Kidney epithelial cell (primary cell): Measurements from ENCODE around the gene MPI. TPM values are rescaled to one million over a fixed set of nuclear protein-coding genes. Genes with fewer than 3 reads are reported as not detected.

ENCODE experiments used
- DNase-seq: peaks from one replicate; pipeline ENCODE4 v3.0.0-alpha.2; 2010; ENCODE audit warnings: low read depth
- H3K27me3 ChIP-seq: 2 replicates; pipeline ENCODE4 v1.6.0; 2011; ENCODE audit warnings: low read length; ENCODE audit not compliant: control insufficient read depth, insufficient read depth
- H3K36me3 ChIP-seq: 2 replicates; pipeline ENCODE4 v1.5.1; 2011; ENCODE audit warnings: low read length; ENCODE audit not compliant: control insufficient read depth, insufficient read depth
- H3K4me3 ChIP-seq: 2 replicates; pipeline ENCODE4 v1.5.1; 2011; ENCODE audit warnings: low read depth, mild to moderate bottlenecking, control low read depth, low read length
- total RNA-seq: library from RNA; depleted of rRNA; stranded (reverse); fragments of >200 nt; gene quantifications from 2 replicates; pipeline ENCODE4 v1.2.3, GENCODE V29; 2015
- TF ChIP-seq, protein P1 (sequence below): IDR thresholded peaks from 2 replicates; pipeline ENCODE4 v1.5.1; 2011; ENCODE audit warnings: mild to moderate bottlenecking, moderate library complexity, low read length, control low read depth, inconsistent platforms; ENCODE audit not compliant: insufficient read depth, poor library complexity, severe bottlenecking

MPI gene
- total RNA-seq, 1 donor from 2014 or later, result 45.2 TPM

DNA sequence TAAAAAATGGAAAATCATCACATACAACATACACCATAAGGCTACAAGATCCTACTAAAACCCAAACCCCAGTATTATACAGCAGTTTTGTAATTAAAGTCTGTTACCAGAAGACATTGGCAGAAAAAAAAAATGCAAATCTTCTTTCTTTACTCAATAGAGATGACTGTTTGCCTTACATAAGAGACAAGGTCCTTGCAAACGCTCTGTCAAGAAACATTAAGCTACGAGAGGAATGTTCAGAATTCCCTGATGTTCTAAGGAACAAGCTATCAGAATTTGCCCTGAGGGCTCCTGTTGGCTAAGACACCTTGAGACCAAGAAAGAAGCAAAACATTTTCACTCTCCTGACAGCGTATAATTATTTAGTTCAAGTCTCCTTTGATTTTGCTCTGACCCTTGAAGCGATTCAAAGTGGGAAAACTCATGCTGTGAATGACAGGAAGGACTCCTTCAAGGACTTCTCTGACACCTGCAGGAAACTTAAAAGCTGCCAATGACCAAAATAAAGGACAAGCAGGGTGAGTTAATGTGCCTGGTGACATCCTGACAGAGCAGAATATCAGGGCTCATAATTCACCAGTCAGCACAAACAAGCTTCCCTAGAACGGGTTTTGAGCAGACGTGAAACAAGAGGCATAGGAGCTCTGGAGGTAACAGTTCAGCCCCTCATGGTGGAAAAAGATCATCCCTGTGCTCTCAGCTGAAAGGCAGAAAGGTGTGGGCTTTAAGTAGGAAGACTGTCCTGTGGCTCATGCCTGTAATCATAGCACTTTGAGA lies 19.2 kb upstream of the MPI start:
- no peaks in the 10 kb centered on the region for H3K36me3 ChIP-seq
- H3K27me3 ChIP-seq, result no peaks in the 10 kb centered on the region
- TF ChIP-seq, protein P1, sequence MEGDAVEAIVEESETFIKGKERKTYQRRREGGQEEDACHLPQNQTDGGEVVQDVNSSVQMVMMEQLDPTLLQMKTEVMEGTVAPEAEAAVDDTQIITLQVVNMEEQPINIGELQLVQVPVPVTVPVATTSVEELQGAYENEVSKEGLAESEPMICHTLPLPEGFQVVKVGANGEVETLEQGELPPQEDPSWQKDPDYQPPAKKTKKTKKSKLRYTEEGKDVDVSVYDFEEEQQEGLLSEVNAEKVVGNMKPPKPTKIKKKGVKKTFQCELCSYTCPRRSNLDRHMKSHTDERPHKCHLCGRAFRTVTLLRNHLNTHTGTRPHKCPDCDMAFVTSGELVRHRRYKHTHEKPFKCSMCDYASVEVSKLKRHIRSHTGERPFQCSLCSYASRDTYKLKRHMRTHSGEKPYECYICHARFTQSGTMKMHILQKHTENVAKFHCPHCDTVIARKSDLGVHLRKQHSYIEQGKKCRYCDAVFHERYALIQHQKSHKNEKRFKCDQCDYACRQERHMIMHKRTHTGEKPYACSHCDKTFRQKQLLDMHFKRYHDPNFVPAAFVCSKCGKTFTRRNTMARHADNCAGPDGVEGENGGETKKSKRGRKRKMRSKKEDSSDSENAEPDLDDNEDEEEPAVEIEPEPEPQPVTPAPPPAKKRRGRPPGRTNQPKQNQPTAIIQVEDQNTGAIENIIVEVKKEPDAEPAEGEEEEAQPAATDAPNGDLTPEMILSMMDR, result no peak
- H3K4me3 ChIP-seq, result no peak overlapping the region
- DNase-seq, result no peak

DNA sequence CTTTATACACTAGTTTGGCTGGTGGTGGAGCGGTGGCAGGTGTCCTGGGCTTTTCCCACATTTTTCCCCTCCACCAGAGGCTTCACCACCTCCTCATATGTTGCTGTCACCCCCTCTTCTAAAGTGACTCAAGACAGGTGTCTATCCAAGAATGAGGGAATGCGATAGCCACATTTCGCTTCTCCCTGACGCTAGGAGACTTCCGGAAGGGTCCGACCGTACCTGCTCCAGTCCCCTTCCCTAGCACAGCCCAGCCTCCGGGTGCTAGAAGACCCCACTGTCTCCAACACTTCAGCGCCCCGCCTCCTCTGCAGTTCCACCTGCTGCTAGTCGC lies 17.2 kb upstream of the MPI start:
- no peak for DNase-seq
- Histone ChIP-seq H3K36me3 (no peaks in the 10 kb centered on the region), H3K27me3 (no peaks in the 10 kb centered on the region), H3K4me3 (peak overlapping the region; percentile 88)
- TF ChIP-seq, protein P1, result no peak

DNA sequence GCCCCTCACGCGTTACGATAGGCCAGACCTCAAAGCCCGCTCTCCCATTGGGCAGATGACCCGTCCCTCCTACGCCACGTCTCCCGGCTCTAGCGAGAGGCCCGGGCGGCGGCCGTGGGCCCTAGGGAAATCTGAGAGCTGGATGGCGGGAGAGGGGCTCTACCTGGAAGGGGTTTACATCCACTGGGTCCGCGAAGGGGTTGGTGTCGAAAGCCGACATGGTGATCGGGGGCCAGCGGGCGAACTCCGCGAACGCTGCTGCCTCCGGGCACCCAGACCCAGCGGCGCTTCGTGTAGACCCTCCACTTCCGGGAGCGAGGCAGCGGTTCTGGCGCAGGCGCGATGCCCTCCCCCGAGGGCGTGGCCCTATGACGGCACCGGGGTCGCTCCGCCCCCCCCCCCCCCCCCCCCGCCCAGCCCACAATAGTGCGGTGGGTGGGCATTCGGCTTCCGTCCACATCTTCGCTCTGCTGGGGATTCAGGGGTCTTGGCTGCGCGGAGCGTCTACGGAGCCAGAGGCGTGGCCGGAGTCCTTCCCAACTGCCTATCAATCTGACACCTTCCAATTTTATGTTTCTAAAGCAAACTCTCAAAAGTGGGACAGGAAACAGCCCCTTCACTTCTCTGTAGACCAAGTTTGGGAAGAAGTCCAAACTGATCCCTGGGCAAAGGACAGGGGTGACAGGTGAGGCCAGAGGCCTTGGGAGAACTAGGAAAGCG lies 16.6 kb upstream of the MPI start, which contains the start of gene SCAMP2:
Gene SCAMP2 (minus strand): TSS at position 330 of the 720 bp plus-strand sequence. CDS start 110 bp downstream, at position 220.
- H3K36me3 ChIP-seq, result no peaks in the 10 kb centered on the region
- TF ChIP-seq, protein P1, result no peak
- H3K4me3 ChIP-seq, result peak within 1 kb of the TSS; percentile 88
- no peaks in the 10 kb centered on the region for H3K27me3 ChIP-seq
- peak; percentile 82 for DNase-seq

DNA sequence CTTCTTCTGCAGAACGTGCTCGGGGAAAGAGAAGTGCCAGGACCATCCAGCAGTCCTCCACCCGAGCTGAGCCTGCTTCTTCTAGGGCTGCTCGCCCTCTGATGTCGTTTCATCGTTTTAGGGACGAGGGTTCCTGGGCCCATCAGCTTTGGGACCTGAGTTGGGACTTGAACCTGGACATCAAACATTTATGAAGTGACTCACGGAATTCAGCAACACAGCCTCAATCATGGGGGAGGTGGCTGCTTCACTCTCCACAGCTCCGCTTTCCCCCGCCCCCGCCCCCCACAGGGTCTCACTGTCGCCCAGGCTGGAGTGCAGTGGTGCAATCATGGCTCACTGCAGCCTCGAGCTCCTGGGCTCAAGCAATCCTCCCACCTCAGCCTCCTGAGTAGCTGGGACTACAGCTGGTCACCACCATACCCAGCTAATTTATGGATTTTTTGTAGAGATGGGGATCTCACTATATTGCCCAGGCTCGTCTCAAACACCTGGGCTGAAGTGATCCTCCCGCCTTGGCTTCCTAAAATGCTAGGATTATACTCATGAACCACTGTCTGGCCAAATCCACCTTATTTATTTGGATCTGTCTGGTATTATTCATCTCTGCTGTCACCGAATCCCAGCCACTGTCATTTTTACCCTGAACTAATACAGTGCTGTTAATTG lies 16.0 kb upstream of the MPI start:
- DNase-seq, result no peak
- Histone ChIP-seq H3K27me3 (no peaks in the 10 kb centered on the region), H3K36me3 (no peaks in the 10 kb centered on the region), H3K4me3 (peak overlapping the region; percentile 88)
- TF ChIP-seq, protein P1, result no peak

DNA sequence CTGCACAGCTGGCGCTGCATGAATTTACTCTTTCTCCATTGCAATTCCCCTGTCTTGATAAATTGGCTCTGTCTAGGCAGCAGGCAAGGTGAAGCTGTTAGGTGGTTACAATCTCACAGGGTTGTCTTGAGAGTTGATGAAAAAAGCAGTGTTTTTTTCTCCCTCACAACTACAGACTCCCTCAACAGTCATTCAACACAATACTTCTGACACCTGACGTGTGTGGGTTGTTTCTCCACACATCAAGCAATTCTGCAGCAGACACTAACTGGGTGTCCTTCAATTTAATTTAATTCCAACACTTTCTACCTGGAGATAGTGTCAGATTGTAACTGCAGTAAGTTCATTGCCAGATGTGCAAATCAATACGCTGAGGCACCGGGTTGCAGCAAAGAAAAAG lies 11.6 kb upstream of the MPI start:
- no peak for DNase-seq
- no peak overlapping the region for H3K4me3 ChIP-seq
- TF ChIP-seq, protein P1, result no peak
- H3K36me3 ChIP-seq, result no peaks in the 10 kb centered on the region
- no peaks in the 10 kb centered on the region for H3K27me3 ChIP-seq
